ENCODE data around the gene WDFY3.

GRCh38 chr4:84697159-84697558 lies 269.3 kb downstream of the WDFY3 start:
- TF ChIP-seq CTCF (IDR thresholded peaks at IDR 0.05; ENCODE audit: insufficient read depth, low read length, poor library complexity, severe bottlenecking): no peak
- no peak for TF ChIP-seq EZH2phosphoT487 (conservative IDR thresholded peaks at IDR 0.05; ENCODE audit: low read length)

All from SU-DHL-6 (cell line).